ENCODE data around the gene KDM7A. TPM values are rescaled to one million over a fixed set of nuclear protein-coding genes. Genes with fewer than 3 reads are reported as not detected.

KDM7A gene
- total and polyA plus RNA-seq, 9 of the 15 experiments (the other 6 are each of a cell fraction or from before 2014, with no cell fraction given) = 0.90 to 8.4 (median 7.0) TPM

DNA sequence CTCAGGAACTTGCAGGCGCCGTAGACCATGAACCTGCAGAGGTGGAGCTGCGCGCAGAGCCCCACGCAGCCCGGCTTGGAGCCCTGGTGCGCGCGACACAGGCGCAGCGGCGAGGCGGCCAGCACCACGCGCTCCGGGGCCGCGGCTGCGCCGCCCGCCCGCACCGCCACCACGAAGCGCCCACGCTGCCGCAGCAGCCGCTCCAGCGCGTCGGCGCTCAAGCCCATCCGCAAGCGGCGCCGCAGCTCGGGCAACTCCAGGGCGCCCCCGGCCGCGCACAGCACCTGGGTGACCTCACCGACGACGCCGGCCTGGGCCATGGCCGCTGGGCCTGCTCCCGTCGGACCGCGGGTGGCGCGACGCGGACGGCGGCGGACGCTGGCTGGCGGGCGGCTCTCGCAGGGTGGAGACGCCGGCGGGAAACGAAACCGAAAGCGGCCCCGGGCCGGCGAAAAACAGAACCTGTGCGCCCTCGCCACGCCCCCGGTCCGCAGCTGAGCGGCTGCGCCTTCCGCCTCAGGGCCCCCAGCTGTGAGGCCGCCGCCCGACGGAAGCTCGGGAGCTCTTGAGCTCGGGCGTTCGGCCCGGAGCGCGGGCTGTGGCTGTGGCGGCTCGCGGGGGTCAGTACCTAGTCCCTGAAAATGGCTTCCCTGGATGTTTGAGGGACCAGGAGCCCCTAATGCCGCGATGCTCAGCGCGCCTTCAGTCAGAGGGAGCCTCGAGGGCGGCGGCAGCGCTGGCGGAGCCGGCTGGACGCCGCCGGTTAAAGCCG is 114.1 kb downstream of the KDM7A start, which contains the start of gene PARP12 (continued):
- TF ChIP-seq, protein P1, sequence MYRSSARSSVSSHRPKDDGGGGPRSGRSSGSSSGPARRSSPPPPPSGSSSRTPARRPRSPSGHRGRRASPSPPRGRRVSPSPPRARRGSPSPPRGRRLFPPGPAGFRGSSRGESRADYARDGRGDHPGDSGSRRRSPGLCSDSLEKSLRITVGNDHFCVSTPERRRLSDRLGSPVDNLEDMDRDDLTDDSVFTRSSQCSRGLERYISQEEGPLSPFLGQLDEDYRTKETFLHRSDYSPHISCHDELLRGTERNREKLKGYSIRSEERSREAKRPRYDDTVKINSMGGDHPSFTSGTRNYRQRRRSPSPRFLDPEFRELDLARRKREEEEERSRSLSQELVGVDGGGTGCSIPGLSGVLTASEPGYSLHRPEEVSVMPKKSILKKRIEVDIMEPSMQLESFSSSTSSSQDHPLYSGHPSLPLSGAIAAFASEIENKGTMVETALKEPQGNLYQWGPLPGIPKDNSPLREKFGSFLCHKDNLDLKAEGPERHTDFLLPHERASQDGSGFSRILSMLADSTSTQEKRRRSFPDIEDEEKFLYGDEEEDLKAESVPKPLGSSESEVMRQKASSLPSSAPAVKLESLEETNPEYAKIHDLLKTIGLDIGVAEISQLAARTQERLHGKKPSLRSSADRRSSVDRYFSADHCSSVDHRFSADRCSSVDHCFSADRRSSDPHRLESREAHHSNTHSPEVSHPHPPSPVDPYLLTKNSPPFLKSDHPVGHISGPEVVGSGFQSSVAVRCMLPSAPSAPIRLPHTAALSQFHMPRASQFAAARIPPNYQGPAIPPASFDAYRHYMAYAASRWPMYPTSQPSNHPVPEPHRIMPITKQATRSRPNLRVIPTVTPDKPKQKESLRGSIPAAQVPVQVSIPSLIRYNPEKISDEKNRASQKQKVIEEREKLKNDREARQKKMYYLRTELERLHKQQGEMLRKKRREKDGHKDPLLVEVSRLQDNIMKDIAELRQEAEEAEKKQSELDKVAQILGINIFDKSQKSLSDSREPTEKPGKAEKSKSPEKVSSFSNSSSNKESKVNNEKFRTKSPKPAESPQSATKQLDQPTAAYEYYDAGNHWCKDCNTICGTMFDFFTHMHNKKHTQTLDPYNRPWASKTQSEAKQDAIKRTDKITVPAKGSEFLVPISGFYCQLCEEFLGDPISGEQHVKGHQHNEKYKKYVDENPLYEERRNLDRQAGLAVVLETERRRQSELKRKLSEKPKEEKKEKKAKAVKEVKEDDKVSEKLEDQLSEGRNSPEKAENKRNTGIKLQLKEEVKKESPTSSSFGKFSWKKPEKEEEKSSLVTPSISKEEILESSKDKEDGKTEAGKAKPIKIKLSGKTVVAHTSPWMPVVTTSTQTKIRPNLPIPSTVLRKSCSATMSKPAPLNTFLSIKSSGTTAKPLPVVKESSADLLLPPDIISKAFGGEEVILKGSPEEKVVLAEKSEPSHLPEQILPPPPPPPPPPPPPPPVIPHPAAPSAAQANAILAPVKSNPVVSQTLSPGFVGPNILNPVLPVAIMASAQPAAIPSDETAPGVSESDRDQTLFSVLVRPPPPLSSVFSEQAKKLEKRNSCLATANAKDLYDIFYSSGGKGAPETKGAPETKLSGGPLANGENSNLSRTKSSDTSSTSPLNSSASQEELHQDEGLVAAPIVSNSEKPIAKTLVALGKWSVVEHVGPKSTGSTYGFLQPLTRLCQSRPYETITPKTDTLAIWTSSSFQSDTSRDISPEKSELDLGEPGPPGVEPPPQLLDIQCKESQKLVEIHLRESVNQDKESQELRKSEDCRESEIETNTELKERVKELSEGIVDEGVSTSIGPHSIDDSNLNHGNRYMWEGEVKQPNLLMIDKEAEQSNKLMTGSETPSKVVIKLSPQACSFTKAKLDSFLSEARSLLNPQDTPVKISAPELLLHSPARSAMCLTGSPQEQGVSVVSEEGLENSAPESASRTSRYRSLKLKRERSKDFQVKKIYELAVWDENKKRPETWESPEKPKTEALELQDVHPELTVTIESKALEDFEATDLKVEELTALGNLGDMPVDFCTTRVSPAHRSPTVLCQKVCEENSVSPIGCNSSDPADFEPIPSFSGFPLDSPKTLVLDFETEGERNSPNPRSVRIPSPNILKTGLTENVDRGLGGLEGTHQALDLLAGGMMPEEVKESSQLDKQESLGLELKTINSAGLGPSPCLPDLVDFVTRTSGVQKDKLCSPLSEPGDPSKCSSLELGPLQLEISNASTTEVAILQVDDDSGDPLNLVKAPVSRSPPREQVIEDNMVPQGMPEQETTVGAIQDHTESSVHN (IDR thresholded peaks at IDR 0.05; ENCODE audit: borderline replicate concordance in 1 of 2, low read depth in 1 of 2) = peak in 1 of 2 experiments; percentile 91; a peak in 2 of 4 replicates
- TF ChIP-seq EP300 (IDR thresholded peaks at IDR 0.05; ENCODE audit: low read length) = no peak
- TF ChIP-seq RFX5 (IDR thresholded peaks at IDR 0.05; ENCODE audit: low read depth, low read length) = no peak
- TF ChIP-seq BRD4 (IDR thresholded peaks at IDR 0.05) = no peak
- TF ChIP-seq BRF1 (IDR thresholded peaks at IDR 0.05; ENCODE audit: borderline replicate concordance, extremely low read depth, insufficient read length) = no peak
- no peak for TF ChIP-seq ZNF274 (IDR thresholded peaks at IDR 0.05; ENCODE audit: borderline replicate concordance, low read depth, low read length)
- TF ChIP-seq SMARCE1 (IDR thresholded peaks at IDR 0.05) = no peak
- no peak for TF ChIP-seq HNRNPUL1 (IDR thresholded peaks at IDR 0.05; ENCODE audit: low read length)
- TF ChIP-seq TARDBP (IDR thresholded peaks at IDR 0.05) = no peak
- no peak for TF ChIP-seq TSC22D4 (tag; IDR thresholded peaks at IDR 0.05)
- TF ChIP-seq NR2C1 (IDR thresholded peaks at IDR 0.05) = no peak
- TF ChIP-seq NR2C1 (tag; IDR thresholded peaks at IDR 0.05) = no peak
- peak; percentile 62; the same call in 1 of the 2 replicates for TF ChIP-seq TCF7 (IDR thresholded peaks at IDR 0.05; ENCODE audit: borderline replicate concordance)
- TF ChIP-seq, protein P2, sequence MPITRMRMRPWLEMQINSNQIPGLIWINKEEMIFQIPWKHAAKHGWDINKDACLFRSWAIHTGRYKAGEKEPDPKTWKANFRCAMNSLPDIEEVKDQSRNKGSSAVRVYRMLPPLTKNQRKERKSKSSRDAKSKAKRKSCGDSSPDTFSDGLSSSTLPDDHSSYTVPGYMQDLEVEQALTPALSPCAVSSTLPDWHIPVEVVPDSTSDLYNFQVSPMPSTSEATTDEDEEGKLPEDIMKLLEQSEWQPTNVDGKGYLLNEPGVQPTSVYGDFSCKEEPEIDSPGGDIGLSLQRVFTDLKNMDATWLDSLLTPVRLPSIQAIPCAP (CRISPR knock-in tag; IDR thresholded peaks at IDR 0.05; ENCODE audit: borderline replicate concordance) = peak; percentile 98
- TF ChIP-seq NR2F6 (CRISPR knock-in tag; IDR thresholded peaks at IDR 0.05) = no peak
- TF ChIP-seq, protein P3, sequence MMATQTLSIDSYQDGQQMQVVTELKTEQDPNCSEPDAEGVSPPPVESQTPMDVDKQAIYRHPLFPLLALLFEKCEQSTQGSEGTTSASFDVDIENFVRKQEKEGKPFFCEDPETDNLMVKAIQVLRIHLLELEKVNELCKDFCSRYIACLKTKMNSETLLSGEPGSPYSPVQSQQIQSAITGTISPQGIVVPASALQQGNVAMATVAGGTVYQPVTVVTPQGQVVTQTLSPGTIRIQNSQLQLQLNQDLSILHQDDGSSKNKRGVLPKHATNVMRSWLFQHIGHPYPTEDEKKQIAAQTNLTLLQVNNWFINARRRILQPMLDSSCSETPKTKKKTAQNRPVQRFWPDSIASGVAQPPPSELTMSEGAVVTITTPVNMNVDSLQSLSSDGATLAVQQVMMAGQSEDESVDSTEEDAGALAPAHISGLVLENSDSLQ (IDR thresholded peaks at IDR 0.05) = no peak
- TF ChIP-seq MEF2A (IDR thresholded peaks at IDR 0.05; ENCODE audit: control insufficient read depth, low read depth, low read length) = no peak
- no peak for TF ChIP-seq MTA1 (IDR thresholded peaks at IDR 0.05; ENCODE audit: borderline replicate concordance)
- no peak for TF ChIP-seq TFAM (CRISPR knock-in tag; conservative IDR thresholded peaks at IDR 0.05)
- no peak for TF ChIP-seq SP2 (IDR thresholded peaks at IDR 0.05; ENCODE audit: extremely low read depth, low read depth, low read length, poor library complexity, severe bottlenecking)

Measured in K562 (cell line).